MG63 (cell line): Measurements from ENCODE around the gene HMGXB3. TPM values are rescaled to one million over a fixed set of nuclear protein-coding genes. Genes with fewer than 3 reads are reported as not detected.
A peak's percentile ranks its signal among the peaks of the same experiment; 100 is the strongest.
"Not testable (repeated sequence)": the region's sequence is repeated elsewhere in the genome, so short reads cannot be mapped to it uniquely, and the experiment has no call there.

ENCODE experiments used
- DNase-seq: peaks from one replicate; pipeline ENCODE4 v3.0.0-alpha.2; 2020
- H3K27me3 ChIP-seq: fragments of 250-450 bp; sonication (Bioruptor Pico); 2 replicates; pipeline ENCODE4 v1.5.1; 2020; ENCODE audit warnings: mild to moderate bottlenecking, moderate library complexity
- H3K36me3 ChIP-seq: fragments of 250-450 bp; sonication (Bioruptor Pico); 2 replicates; pipeline ENCODE4 v1.5.1; 2020; ENCODE audit warnings: mild to moderate bottlenecking, moderate library complexity
- H3K4me3 ChIP-seq: fragments of 250-450 bp; sonication (Bioruptor Pico); 2 replicates; pipeline ENCODE4 v1.5.1; 2020; ENCODE audit warnings: mild to moderate bottlenecking, moderate library complexity
- H3K9me3 ChIP-seq: fragments of 250-450 bp; sonication (Bioruptor Pico); 2 replicates; pipeline ENCODE4 v1.5.1; 2020; ENCODE audit warnings: mild to moderate bottlenecking, moderate library complexity
- total RNA-seq: library from RNA; depleted of rRNA; stranded (reverse); fragments of >200 nt; shearing (Covaris generic); gene quantifications from 2 replicates; pipeline ENCODE4 v1.2.3, GENCODE V29; 2014; ENCODE audit warnings: low replicate concordance

HMGXB3 gene
- total RNA-seq, 1 experiment from 2014 or later = 38.2 TPM

- Histone ChIP-seq H3K36me3 (peaks cover 90% of the 10 kb centered on the region), H3K27me3 (no peaks in the 10 kb centered on the region), H3K4me3 (no peak overlapping the region), H3K9me3 (no peaks in the 10 kb centered on the region)
- peak; percentile 74 for DNase-seq
Observed at GRCh38 chr5:150034662-150035061, 34.1 kb downstream of the HMGXB3 start.

- no peak overlapping the region for H3K4me3 ChIP-seq
- H3K27me3 ChIP-seq = no peaks in the 10 kb centered on the region
- H3K36me3 ChIP-seq = peaks cover 90% of the 10 kb centered on the region
- H3K9me3 ChIP-seq = no peaks in the 10 kb centered on the region
- DNase-seq = no peak
Observed at GRCh38 chr5:150035139-150035895, 34.8 kb downstream of the HMGXB3 start.

- peak; percentile 99 for DNase-seq
- Histone ChIP-seq H3K9me3 (no peaks in the 10 kb centered on the region), H3K27me3 (no peaks in the 10 kb centered on the region), H3K36me3 (peaks cover 90% of the 10 kb centered on the region), H3K4me3 (no peak overlapping the region)
Observed at GRCh38 chr5:150036513-150036912, 36.0 kb downstream of the HMGXB3 start.

GRCh38 chr5:150038547-150038946 lies 38.0 kb downstream of the HMGXB3 start:
- no peaks in the 10 kb centered on the region for H3K9me3 ChIP-seq
- no peak overlapping the region for H3K4me3 ChIP-seq
- peaks cover 92% of the 10 kb centered on the region for H3K36me3 ChIP-seq
- no peak for DNase-seq
- no peaks in the 10 kb centered on the region for H3K27me3 ChIP-seq

GRCh38 chr5:150042459-150042858 lies 41.9 kb downstream of the HMGXB3 start:
- Histone ChIP-seq H3K4me3 (no peak overlapping the region), H3K36me3 (peaks cover 96% of the 10 kb centered on the region), H3K27me3 (no peaks in the 10 kb centered on the region), H3K9me3 (no peaks in the 10 kb centered on the region)
- DNase-seq = no peak

- Histone ChIP-seq H3K36me3 (peaks cover 96% of the 10 kb centered on the region), H3K4me3 (no peak overlapping the region), H3K27me3 (no peaks in the 10 kb centered on the region), H3K9me3 (no peaks in the 10 kb centered on the region)
- no peak for DNase-seq
Observed at GRCh38 chr5:150043657-150044328, 43.3 kb downstream of the HMGXB3 start.

GRCh38 chr5:150044329-150044681 lies 43.8 kb downstream of the HMGXB3 start:
- H3K36me3 ChIP-seq = peaks cover 95% of the 10 kb centered on the region
- no peak overlapping the region for H3K4me3 ChIP-seq
- H3K27me3 ChIP-seq = no peaks in the 10 kb centered on the region
- DNase-seq = peak; percentile 36
- H3K9me3 ChIP-seq = no peaks in the 10 kb centered on the region

GRCh38 chr5:150044712-150045111 lies 44.2 kb downstream of the HMGXB3 start:
- H3K27me3 ChIP-seq = no peaks in the 10 kb centered on the region
- no peak for DNase-seq
- no peaks in the 10 kb centered on the region for H3K9me3 ChIP-seq
- no peak overlapping the region for H3K4me3 ChIP-seq
- H3K36me3 ChIP-seq = peaks cover 97% of the 10 kb centered on the region

GRCh38 chr5:150045549-150045948 lies 45.0 kb downstream of the HMGXB3 start:
- peaks cover 97% of the 10 kb centered on the region for H3K36me3 ChIP-seq
- DNase-seq = no peak

GRCh38 chr5:150046031-150046430 lies 45.5 kb downstream of the HMGXB3 start:
- H3K9me3 ChIP-seq = no peaks in the 10 kb centered on the region
- H3K36me3 ChIP-seq = peaks cover 97% of the 10 kb centered on the region
- DNase-seq = no peak
- H3K27me3 ChIP-seq = no peaks in the 10 kb centered on the region
- no peak overlapping the region for H3K4me3 ChIP-seq

More at GRCh38 chr5:150045549-150045948, 45.0 kb downstream of the HMGXB3 start:
- H3K27me3 ChIP-seq = no peaks in the 10 kb centered on the region
- H3K4me3 ChIP-seq = no peak overlapping the region
- H3K9me3 ChIP-seq = no peaks in the 10 kb centered on the region

GRCh38 chr5:150050172-150050811 lies 49.8 kb downstream of the HMGXB3 start:
- not testable (repeated sequence) for H3K9me3 ChIP-seq, H3K4me3 ChIP-seq, H3K27me3 ChIP-seq, DNase-seq
- H3K36me3 ChIP-seq = peaks cover 96% of the 10 kb centered on the region

- no peak for DNase-seq
- no peaks in the 10 kb centered on the region for H3K9me3 ChIP-seq
- H3K4me3 ChIP-seq = no peak overlapping the region
- H3K27me3 ChIP-seq = no peaks in the 10 kb centered on the region
- peaks cover 91% of the 10 kb centered on the region for H3K36me3 ChIP-seq
Observed at GRCh38 chr5:150051657-150052195, 51.2 kb downstream of the HMGXB3 start.

- no peak for DNase-seq
- Histone ChIP-seq H3K36me3 (peaks cover 84% of the 10 kb centered on the region), H3K4me3 (no peak overlapping the region), H3K9me3 (no peaks in the 10 kb centered on the region), H3K27me3 (no peaks in the 10 kb centered on the region)
Observed at GRCh38 chr5:150052226-150052955, 51.9 kb downstream of the HMGXB3 start.

- Histone ChIP-seq H3K27me3 (no peaks in the 10 kb centered on the region), H3K4me3 (no peak overlapping the region), H3K9me3 (no peaks in the 10 kb centered on the region), H3K36me3 (peaks cover 77% of the 10 kb centered on the region)
- peak; percentile 68 for DNase-seq
Observed at GRCh38 chr5:150052956-150053712, 52.6 kb downstream of the HMGXB3 start.

- H3K4me3 ChIP-seq = no peak overlapping the region
- no peaks in the 10 kb centered on the region for H3K9me3 ChIP-seq
- no peak for DNase-seq
- H3K27me3 ChIP-seq = no peaks in the 10 kb centered on the region
- H3K36me3 ChIP-seq = peaks cover 69% of the 10 kb centered on the region
Observed at GRCh38 chr5:150053713-150054392, 53.3 kb downstream of the HMGXB3 start.

GRCh38 chr5:150054569-150054968 lies 54.0 kb downstream of the HMGXB3 start:
- no peak for DNase-seq
- no peaks in the 10 kb centered on the region for H3K9me3 ChIP-seq
- H3K4me3 ChIP-seq = no peak overlapping the region
- peaks cover 64% of the 10 kb centered on the region for H3K36me3 ChIP-seq
- H3K27me3 ChIP-seq = no peaks in the 10 kb centered on the region
